HG02852 (cell line): ENCODE data around the gene CFHR1.

Experiments used
- ATAC-seq: cut with Tn5 transposase; IDR thresholded peaks from one replicate; pipeline ENCODE4 v1.9.1; 2021; ENCODE audit warnings: mild to moderate bottlenecking, moderate library complexity; ENCODE audit not compliant: unreplicated experiment

The CFHR1 gene

GRCh38 chr1:196875935-196876334 lies 56.4 kb downstream of the CFHR1 start:
- no peak for ATAC-seq

- no peak for ATAC-seq
Measured at GRCh38 chr1:196877964-196878363, 58.4 kb downstream of the CFHR1 start.
